ENCODE results near the gene CASKIN1.
A peak's percentile ranks its signal among the peaks of the same experiment; 100 is the strongest.

CASKIN1 gene

GRCh38 chr16:2175454-2175853 lies 21.0 kb downstream of the CASKIN1 start:
- no peak for TF ChIP-seq EGR1 (IDR thresholded peaks at IDR 0.05)
- no peak for TF ChIP-seq NFIC (IDR thresholded peaks at IDR 0.05)
- no peak for TF ChIP-seq USF1 (IDR thresholded peaks at IDR 0.05)
- TF ChIP-seq CEBPB (IDR thresholded peaks at IDR 0.05): no peak
- no peak for TF ChIP-seq TCF12 (IDR thresholded peaks at IDR 0.05; ENCODE audit: low read depth)
- no peak for TF ChIP-seq RAD21 (IDR thresholded peaks at IDR 0.05; ENCODE audit: low read depth)
- TF ChIP-seq ZBTB7A (IDR thresholded peaks at IDR 0.05; ENCODE audit: low read depth): no peak

- TF ChIP-seq TAF1 (IDR thresholded peaks at IDR 0.05; ENCODE audit: low read depth) (no peak), ZBTB7A (IDR thresholded peaks at IDR 0.05; ENCODE audit: low read depth) (no peak), CEBPB (IDR thresholded peaks at IDR 0.05) (peak; percentile 35; the same call in 1 of the 2 replicates), NFIC (IDR thresholded peaks at IDR 0.05) (peak; percentile 8; the same call in 1 of the 2 replicates)
Observed at GRCh38 chr16:2174396-2175131, 21.8 kb downstream of the CASKIN1 start.

GRCh38 chr16:2173916-2174315 lies 22.5 kb downstream of the CASKIN1 start:
- TF ChIP-seq, protein P1, sequence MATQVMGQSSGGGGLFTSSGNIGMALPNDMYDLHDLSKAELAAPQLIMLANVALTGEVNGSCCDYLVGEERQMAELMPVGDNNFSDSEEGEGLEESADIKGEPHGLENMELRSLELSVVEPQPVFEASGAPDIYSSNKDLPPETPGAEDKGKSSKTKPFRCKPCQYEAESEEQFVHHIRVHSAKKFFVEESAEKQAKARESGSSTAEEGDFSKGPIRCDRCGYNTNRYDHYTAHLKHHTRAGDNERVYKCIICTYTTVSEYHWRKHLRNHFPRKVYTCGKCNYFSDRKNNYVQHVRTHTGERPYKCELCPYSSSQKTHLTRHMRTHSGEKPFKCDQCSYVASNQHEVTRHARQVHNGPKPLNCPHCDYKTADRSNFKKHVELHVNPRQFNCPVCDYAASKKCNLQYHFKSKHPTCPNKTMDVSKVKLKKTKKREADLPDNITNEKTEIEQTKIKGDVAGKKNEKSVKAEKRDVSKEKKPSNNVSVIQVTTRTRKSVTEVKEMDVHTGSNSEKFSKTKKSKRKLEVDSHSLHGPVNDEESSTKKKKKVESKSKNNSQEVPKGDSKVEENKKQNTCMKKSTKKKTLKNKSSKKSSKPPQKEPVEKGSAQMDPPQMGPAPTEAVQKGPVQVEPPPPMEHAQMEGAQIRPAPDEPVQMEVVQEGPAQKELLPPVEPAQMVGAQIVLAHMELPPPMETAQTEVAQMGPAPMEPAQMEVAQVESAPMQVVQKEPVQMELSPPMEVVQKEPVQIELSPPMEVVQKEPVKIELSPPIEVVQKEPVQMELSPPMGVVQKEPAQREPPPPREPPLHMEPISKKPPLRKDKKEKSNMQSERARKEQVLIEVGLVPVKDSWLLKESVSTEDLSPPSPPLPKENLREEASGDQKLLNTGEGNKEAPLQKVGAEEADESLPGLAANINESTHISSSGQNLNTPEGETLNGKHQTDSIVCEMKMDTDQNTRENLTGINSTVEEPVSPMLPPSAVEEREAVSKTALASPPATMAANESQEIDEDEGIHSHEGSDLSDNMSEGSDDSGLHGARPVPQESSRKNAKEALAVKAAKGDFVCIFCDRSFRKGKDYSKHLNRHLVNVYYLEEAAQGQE (IDR thresholded peaks at IDR 0.05; ENCODE audit: low read depth): no peak
- TF ChIP-seq CEBPB (IDR thresholded peaks at IDR 0.05): no peak
- TF ChIP-seq USF1 (IDR thresholded peaks at IDR 0.05): no peak
- no peak for TF ChIP-seq FOXM1 (IDR thresholded peaks at IDR 0.05; ENCODE audit: borderline replicate concordance, low read depth)
- no peak for TF ChIP-seq YY1 (IDR thresholded peaks at IDR 0.05; ENCODE audit: low read depth)
- TF ChIP-seq TEAD4 (IDR thresholded peaks at IDR 0.05): no peak
- TF ChIP-seq NFIC (IDR thresholded peaks at IDR 0.05): no peak
- TF ChIP-seq EP300 (IDR thresholded peaks at IDR 0.05; ENCODE audit: borderline replicate concordance): no peak
- no peak for TF ChIP-seq ZBTB7A (IDR thresholded peaks at IDR 0.05; ENCODE audit: low read depth)
- TF ChIP-seq MAX (IDR thresholded peaks at IDR 0.05): no peak
- TF ChIP-seq TCF12 (IDR thresholded peaks at IDR 0.05; ENCODE audit: low read depth): no peak
- no peak for TF ChIP-seq EGR1 (IDR thresholded peaks at IDR 0.05)
- TF ChIP-seq TAF1 (IDR thresholded peaks at IDR 0.05; ENCODE audit: low read depth): no peak
- no peak for TF ChIP-seq CREB1 (IDR thresholded peaks at IDR 0.05; ENCODE audit: low read depth)
- no peak for TF ChIP-seq RAD21 (IDR thresholded peaks at IDR 0.05; ENCODE audit: low read depth)

- TF ChIP-seq TEAD4 (IDR thresholded peaks at IDR 0.05) (no peak), YY1 (IDR thresholded peaks at IDR 0.05; ENCODE audit: low read depth) (no peak), CEBPB (IDR thresholded peaks at IDR 0.05) (no peak), TCF12 (IDR thresholded peaks at IDR 0.05; ENCODE audit: low read depth) (no peak), USF1 (IDR thresholded peaks at IDR 0.05) (no peak), CREB1 (IDR thresholded peaks at IDR 0.05; ENCODE audit: low read depth) (no peak), FOXM1 (IDR thresholded peaks at IDR 0.05; ENCODE audit: borderline replicate concordance, low read depth) (no peak), MAX (IDR thresholded peaks at IDR 0.05) (no peak), TAF1 (IDR thresholded peaks at IDR 0.05; ENCODE audit: low read depth) (no peak), ZBTB7A (IDR thresholded peaks at IDR 0.05; ENCODE audit: low read depth) (no peak), NFIC (IDR thresholded peaks at IDR 0.05) (no peak), EGR1 (IDR thresholded peaks at IDR 0.05) (no peak), EP300 (IDR thresholded peaks at IDR 0.05; ENCODE audit: borderline replicate concordance) (no peak), RAD21 (IDR thresholded peaks at IDR 0.05; ENCODE audit: low read depth) (no peak)
- TF ChIP-seq, protein P1 (IDR thresholded peaks at IDR 0.05; ENCODE audit: low read depth): no peak
Observed at GRCh38 chr16:2173366-2173765, 23.0 kb downstream of the CASKIN1 start.

DNA sequence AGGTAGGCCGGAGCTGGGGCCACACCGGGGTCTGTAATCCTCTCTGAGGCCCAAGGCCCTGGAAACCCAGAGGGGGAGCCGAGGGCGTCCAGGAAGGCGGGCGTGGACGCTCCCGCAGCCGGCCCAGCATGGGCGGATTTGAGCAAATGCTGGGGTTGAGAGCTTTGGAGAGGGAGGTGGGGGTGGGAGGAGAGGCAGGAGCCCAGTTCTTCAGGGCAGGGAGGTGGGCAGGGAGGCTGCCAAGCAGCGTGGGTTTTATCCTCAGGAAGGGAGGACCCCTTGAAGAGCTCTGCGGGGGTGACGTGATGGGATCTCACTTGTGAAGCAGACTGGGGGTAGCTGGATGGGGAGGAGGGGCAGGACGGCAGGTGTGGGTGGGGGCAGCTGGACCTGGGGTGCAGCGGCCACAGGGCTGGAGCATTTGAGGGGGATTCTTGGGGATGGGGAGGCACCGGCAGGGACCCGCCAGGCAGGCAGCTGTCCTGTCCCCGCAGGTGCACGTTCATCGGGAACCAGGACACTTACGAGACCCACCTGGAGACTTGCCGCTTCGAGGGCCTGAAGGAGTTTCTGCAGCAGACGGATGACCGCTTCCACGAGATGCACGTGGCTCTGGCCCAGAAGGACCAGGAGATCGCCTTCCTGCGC lies 23.6 kb downstream of the CASKIN1 start:
- TF ChIP-seq CEBPB (IDR thresholded peaks at IDR 0.05): no peak
- TF ChIP-seq USF1 (IDR thresholded peaks at IDR 0.05): no peak
- no peak for TF ChIP-seq RAD21 (IDR thresholded peaks at IDR 0.05; ENCODE audit: low read depth)
- TF ChIP-seq ZBTB7A (IDR thresholded peaks at IDR 0.05; ENCODE audit: low read depth): no peak
- TF ChIP-seq TCF12 (IDR thresholded peaks at IDR 0.05; ENCODE audit: low read depth): no peak
- no peak for TF ChIP-seq NFIC (IDR thresholded peaks at IDR 0.05)
- TF ChIP-seq, protein P1 (IDR thresholded peaks at IDR 0.05; ENCODE audit: low read depth): no peak
- no peak for TF ChIP-seq YY1 (IDR thresholded peaks at IDR 0.05; ENCODE audit: low read depth)
- TF ChIP-seq TEAD4 (IDR thresholded peaks at IDR 0.05): no peak
- no peak for TF ChIP-seq FOXM1 (IDR thresholded peaks at IDR 0.05; ENCODE audit: borderline replicate concordance, low read depth)

All from Ishikawa (cell line).